HPDE6-E6E7 (cell line): ENCODE results near the gene CACFD1.

Source experiments
- DNase-seq: peaks from one replicate; pipeline ENCODE4 v3.0.0; 2011; ENCODE audit warnings: missing footprints; ENCODE audit errors: extremely low spot score

CACFD1 gene

GRCh38 chr9:133483611-133484010 lies 23.8 kb downstream of the CACFD1 start:
- no peak for DNase-seq

DNA sequence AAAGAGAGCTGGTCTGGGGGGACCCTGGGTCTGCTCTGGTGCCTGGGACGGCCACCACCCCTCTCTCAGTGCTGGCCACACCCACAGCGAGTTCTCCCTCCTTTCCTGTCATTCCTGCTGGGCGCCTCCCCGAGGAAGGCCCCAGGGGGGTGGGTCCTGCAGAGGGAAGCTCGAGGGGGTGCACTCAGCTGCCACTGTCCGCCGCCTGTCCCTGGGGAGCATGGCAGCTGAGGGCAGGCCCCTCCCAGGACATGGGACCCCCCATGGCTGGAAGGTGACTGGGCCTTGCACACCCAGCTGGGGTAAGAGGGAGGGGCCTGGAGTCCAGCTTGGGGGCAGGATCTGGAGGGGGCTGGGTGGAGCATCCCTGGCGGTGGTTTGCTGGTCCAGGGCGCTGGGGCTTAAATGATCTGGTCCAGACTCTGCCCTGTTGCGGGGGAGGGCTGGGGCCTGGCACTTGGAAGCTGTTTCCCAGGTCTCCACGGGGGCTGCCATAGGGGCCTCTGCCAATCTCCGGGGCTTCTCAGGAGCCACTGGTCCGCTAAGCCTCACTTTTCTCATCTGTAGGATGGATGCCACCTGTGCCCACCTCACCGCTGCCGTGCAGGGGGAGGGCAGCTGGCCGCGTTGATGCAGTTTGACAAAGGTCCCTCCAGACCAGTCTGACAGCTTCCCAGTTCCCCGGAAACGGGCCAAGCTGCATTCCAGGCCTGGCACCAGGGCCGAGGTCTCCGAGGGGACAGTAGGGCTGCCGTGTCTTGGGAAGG lies 25.1 kb downstream of the CACFD1 start:
- no peak for DNase-seq

GRCh38 chr9:133485531-133486260 lies 25.9 kb downstream of the CACFD1 start:
- no peak for DNase-seq

GRCh38 chr9:133487331-133487725 lies 27.6 kb downstream of the CACFD1 start:
- DNase-seq, result no peak

- no peak for DNase-seq
Measured at GRCh38 chr9:133488686-133489252, 29.0 kb downstream of the CACFD1 start.

- no peak for DNase-seq
Measured at GRCh38 chr9:133489253-133490190, 29.7 kb downstream of the CACFD1 start.

GRCh38 chr9:133490201-133490681 lies 30.5 kb downstream of the CACFD1 start:
- DNase-seq, result no peak

GRCh38 chr9:133490865-133491655 lies 31.3 kb downstream of the CACFD1 start:
- no peak for DNase-seq

DNA sequence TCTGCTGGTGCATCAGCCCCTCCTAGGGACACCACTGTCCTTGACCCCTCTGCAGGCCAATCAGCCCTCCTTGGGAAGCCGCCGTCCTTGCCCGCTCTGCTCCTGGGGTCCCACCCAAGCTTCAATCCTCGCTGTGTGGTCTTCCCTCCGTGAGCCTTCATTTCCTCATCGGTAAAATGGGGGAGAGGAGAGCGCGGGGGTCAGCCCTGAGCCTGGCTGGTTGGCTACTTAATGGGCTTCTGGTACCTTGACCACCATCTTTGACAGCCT lies 31.8 kb downstream of the CACFD1 start:
- DNase-seq, result no peak

DNA sequence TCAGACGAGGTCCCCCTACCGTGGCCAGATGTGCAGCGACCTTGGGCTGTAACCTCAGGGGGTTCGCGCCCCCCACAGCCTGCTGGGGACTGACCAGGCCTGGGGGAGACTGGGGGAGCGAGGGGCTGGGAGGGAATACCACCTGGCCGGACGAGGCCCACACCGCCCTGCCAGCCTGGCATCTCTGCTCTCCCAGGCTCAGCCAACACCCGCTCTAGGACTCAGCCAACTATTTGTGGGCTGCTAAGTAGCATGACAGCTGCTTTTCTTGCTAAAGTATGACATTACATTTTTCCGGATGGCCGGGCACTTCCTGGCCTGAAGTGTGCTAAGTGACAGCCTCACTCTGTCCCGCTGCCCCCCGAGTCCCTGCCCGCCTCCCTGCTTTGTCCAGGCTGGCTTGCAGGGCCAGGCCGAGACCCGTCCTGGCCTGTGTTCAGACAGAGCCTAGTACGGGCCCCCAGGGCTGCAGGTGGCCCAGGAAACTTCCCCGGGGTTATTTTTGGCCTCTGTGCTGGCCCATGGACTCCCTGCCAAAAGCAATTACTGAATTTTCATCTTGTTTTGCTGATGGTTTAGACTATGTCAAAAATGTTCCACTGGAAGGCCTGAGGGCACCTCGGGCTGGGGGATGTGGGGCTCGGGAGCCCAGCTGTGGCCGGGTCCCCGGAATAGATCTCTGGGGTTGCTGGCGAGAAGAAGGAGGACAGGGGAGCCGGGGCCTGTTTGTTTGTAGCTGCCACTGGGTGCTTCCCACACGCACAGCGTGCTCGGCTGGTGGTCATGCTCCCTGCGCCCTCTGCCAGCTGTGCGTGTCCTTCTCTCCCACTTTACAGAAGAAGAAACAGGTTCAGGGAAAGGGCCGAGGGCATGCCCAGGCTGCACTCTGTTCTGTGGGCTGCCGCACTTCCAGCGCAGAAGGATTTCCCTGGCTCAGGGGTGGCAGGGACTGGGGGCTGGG lies 32.6 kb downstream of the CACFD1 start:
- DNase-seq, result no peak

GRCh38 chr9:133493428-133493827 lies 33.6 kb downstream of the CACFD1 start:
- no peak for DNase-seq

GRCh38 chr9:133493845-133494540 lies 34.2 kb downstream of the CACFD1 start:
- DNase-seq, result no peak

DNA sequence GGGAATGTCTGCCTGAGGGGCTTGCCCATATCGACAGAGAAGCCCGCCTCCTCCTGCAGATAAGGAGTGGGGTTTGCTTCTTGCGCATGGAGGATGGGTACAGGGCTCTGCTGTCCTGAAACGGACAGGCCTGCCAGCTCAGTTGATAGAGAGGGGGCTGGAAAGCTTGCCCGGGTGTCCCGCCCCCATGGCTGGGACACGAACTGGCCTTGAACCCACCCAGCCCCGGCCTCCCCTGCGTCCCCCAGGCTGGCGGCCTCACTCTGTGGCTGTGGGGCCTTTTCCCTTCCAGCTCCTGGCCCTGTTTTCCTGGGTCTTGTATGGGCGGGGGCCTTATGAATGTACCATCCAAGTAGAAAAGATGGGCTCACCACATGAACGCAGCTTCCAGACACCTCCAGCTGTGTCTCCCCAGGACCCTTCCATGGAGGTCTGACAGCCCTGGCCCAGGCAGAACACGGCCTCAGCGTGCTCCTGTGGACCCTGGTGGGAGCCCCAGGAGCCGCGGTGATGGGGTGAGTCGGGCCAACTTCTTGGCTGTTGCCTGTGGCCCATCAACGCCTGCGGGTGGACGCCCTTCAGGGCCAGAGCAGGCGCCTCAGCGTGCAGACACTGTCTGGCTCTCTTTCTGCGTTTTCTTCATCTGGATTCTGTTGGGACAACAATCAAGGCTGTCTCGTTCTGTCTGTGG lies 35.0 kb downstream of the CACFD1 start:
- DNase-seq, result no peak

DNA sequence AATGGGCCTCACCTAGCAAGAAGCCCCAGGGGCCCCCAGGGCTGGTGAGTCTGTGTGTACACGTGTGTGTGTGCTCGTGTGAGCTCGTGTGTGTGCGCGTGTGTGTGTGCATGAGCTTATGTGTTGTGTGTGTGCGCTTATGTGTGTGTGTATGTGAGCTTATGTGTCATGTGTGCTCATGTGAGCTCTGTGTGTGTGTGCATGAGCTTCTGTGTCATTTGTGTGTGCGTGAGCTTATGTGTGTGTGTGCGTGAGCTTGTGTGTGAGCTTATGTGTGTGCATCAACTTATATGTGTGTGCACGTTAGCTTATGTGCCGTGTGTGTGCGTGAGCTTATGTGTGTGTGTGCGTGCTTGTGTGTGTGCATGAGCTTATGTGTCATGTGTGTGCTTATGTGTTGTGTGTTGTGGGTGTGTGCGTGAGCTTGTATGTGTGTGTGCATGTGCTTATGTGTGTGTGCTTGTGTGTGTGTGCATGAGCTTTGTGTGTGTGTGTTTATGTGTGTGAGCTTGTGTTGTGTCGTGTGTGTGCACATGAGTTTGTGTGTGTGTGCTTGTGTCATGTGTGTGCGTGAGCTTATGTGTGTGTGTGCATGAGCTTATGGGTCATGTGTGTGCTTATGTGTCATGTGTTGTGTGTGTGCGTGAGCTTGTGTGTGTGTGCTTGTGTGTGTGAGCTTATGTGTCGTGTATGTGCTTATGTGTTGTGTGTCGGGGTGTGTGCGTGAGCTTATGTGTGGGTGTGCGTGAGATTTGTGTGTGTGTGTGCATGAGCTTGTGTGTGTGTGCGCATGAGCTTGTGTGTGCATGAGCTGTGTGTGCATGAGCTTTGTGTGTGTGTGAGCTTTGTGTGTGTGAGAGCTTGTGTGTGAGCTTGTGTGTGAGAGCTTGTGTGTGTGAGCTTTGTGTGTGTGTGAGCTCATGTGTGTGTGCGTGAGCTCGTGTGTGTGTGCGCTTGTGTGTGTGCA lies 35.8 kb downstream of the CACFD1 start:
- DNase-seq, result no peak

GRCh38 chr9:133496861-133497842 lies 37.4 kb downstream of the CACFD1 start:
- DNase-seq, result no peak
